ENCODE measurements around the gene HOXB2.

HOXB2 gene

GRCh38 chr17:48590607-48591161 is 45.8 kb upstream of the HOXB2 start:
- TF ChIP-seq CTCF (IDR thresholded peaks at IDR 0.05; ENCODE audit: insufficient read depth, low read depth, low read length, missing control alignments) = no peak
- H3K4me3 ChIP-seq (ENCODE audit: low read depth, low read length) = no peak overlapping the region
- no peak for DNase-seq (ENCODE audit: low read depth)

- DNase-seq (ENCODE audit: low read depth) = no peak
- TF ChIP-seq CTCF (IDR thresholded peaks at IDR 0.05; ENCODE audit: insufficient read depth, low read depth, low read length, missing control alignments) = no peak
- no peak within 1 kb of the TSS for H3K4me3 ChIP-seq (ENCODE audit: low read depth, low read length)
These were observed 45.1 kb upstream of the HOXB2 start, which contains the start of gene HOXB3 for GRCh38 chr17:48589831-48590606. HOXB3 (minus strand) TSS chr17:48590241; CDS start chr17:48552474, 37,767 bp downstream.

GRCh38 chr17:48589060-48589830 is 44.3 kb upstream of the HOXB2 start:
- no peak for TF ChIP-seq CTCF (IDR thresholded peaks at IDR 0.05; ENCODE audit: insufficient read depth, low read depth, low read length, missing control alignments)
- H3K4me3 ChIP-seq (ENCODE audit: low read depth, low read length) = no peak overlapping the region
- no peak for DNase-seq (ENCODE audit: low read depth)

- TF ChIP-seq CTCF (IDR thresholded peaks at IDR 0.05; ENCODE audit: insufficient read depth, low read depth, low read length, missing control alignments) = no peak
- no peak overlapping the region for H3K4me3 ChIP-seq (ENCODE audit: low read depth, low read length)
- DNase-seq (ENCODE audit: low read depth) = no peak
These were observed 43.6 kb upstream of the HOXB2 start for GRCh38 chr17:48588528-48588927.

GRCh38 chr17:48588074-48588415 is 43.1 kb upstream of the HOXB2 start:
- no peak overlapping the region for H3K4me3 ChIP-seq (ENCODE audit: low read depth, low read length)
- TF ChIP-seq CTCF (IDR thresholded peaks at IDR 0.05; ENCODE audit: insufficient read depth, low read depth, low read length, missing control alignments) = no peak
- no peak for DNase-seq (ENCODE audit: low read depth)

GRCh38 chr17:48587276-48588073 is 42.6 kb upstream of the HOXB2 start:
- no peak for DNase-seq (ENCODE audit: low read depth)
- no peak overlapping the region for H3K4me3 ChIP-seq (ENCODE audit: low read depth, low read length)
- no peak for TF ChIP-seq CTCF (IDR thresholded peaks at IDR 0.05; ENCODE audit: insufficient read depth, low read depth, low read length, missing control alignments)
